ENCODE measurements around the gene TOX4.

TOX4 gene

DNA sequence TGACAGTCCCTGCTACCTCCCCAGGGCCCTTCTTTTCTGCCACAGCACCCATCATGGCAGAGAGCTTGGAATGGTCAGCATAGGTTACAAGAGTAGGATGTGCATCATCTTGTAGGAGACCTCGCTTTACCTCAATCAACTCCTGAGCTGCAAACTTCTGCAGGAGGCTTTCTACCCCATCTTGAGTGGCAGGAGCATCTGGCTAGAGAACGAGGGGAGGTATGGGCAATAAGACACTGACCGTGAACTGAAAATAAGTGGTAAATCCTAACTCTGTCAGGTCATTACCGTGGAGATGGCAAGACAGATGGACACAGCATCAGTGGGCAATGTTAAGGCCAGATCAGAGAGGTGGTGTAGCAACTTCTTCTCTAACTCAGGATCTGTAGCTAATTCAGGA, 26.4 kb downstream of the TOX4 start:
- no peak for DNase-seq (ENCODE audit: low read depth)

DNA sequence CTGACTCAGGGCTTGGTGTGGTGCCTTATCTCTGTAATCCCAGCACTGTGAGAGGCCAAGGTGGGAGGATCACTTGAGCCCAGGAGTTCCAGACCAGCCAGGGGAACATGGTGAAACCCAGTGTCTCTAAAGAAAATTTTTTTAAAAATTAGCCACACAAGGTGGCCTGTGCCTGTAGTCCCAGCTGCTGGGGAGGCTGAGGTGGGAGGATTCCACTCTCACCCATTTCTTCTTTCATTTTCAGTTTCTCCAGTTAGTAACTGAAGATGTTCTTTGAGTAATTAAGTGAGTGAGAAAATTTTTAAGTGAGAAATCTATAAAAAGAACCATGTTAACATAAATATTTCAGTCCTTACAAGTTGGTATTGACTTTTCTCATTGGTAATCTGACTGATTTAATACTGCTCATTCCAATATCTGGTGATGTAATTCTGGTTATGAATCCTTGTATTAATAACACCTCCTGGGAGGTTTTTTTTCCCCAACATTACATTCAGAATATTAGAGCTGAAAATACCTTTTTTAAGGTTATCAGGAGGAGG, 28.1 kb downstream of the TOX4 start:
- DNase-seq (ENCODE audit: low read depth): peak; percentile 40

DNA sequence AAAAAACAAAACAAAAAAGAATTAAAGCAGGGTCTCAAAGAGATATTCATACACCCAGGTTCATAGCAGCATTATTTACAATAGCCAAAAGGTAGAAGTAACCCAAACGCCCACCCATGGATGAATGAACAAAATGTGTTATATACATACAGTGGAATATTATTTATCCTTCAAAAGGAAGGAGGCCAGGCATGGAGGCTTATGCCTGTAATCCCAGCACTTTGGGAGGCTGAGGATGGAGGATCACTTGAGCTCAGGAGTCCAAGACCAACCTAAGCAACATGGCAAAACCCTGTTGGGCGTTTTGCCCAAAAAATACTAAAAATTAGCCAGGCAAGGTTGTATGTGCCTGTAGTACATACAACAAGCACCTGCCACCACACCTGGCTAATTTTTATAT, 29.6 kb downstream of the TOX4 start:
- DNase-seq (ENCODE audit: low read depth): no peak

DNA sequence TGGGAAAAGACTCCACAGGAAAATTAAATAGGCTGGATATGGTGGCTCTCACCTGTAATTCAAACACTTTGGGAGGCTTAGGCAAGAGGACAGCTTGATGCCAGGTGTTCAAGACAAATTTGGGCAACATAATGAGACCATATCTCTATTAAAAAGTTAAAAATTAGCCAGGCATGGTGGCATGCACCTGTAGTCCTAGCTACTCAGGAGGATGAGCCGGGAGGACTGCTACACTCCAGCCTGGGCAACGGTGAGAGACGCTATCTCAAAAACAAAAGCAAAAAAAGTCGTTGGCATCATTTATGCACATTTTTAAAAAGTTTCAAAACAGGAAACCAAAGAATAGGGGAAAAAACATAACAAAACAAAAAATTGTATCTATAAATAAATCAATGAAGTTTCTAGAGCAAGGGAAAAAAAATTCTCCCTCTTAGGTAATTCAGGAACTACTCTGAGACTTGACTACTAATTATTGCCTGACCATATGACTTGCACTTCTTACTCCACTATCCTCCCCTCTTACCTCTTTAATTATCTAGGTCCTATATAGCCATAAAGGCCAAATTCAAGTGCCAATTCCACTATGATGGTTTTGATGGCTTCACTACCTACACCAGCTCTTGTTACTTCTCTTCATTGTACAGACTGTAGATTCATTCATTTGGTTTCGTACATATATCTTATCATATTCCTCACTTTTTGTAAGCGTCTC, 32.6 kb downstream of the TOX4 start:
- no peak for DNase-seq (ENCODE audit: low read depth)

GRCh38 chr14:21510735-21511657, 34.0 kb downstream of the TOX4 start, which contains the start of gene METTL3:
METTL3 (minus strand) TSS chr14:21511340; CDS start chr14:21511223, 117 bp downstream.
- DNase-seq (ENCODE audit: low read depth): peak; percentile 100

GRCh38 chr14:21514341-21514740, 37.3 kb downstream of the TOX4 start:
- DNase-seq (ENCODE audit: low read depth): no peak

DNA sequence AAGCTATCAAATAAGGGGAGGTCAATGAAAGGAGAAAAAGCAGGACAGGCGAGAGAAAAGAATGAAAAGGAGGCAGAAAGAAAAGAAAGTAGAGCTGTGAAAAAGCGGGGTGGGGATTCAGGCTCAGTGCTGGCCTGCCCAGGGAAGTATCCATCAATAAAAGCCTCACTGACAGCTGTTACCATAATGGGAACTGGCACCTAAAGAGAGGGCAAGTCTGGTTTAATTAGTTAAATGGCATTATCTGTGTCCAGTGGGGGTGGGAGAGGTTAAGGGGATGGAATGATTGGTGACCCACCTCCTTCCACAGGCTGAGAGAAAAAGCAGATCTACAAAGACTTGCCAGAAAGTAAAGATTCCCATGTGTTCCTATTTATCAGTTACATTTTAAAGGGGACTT, 41.7 kb downstream of the TOX4 start:
- DNase-seq (ENCODE audit: low read depth): no peak

GRCh38 chr14:21520767-21521166, 43.8 kb downstream of the TOX4 start:
- no peak for DNase-seq (ENCODE audit: low read depth)

DNA sequence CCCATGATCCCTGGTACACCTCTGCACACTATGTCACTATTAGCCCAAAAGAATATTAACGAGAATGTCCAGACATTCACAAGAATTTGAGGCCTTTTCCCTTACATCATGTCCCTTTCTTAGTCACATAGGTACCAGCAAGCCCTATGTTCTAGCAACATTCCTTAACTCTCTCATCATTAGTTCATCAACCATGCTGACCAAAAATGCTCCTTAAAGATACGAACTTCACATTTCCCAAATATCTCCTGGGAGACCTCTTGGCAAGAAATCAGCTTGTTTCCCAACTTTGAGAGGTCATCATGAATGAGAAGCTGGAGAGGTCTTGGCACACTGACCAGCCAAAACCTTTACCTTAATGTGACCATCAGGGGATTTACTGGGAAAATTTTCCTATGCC, 44.5 kb downstream of the TOX4 start:
- peak; percentile 81 for DNase-seq (ENCODE audit: low read depth)

- DNase-seq (ENCODE audit: low read depth): no peak
Measured at GRCh38 chr14:21523203-21523602, 46.2 kb downstream of the TOX4 start.

- DNase-seq (ENCODE audit: low read depth): no peak
Measured at GRCh38 chr14:21524575-21525490, 47.8 kb downstream of the TOX4 start.

DNA sequence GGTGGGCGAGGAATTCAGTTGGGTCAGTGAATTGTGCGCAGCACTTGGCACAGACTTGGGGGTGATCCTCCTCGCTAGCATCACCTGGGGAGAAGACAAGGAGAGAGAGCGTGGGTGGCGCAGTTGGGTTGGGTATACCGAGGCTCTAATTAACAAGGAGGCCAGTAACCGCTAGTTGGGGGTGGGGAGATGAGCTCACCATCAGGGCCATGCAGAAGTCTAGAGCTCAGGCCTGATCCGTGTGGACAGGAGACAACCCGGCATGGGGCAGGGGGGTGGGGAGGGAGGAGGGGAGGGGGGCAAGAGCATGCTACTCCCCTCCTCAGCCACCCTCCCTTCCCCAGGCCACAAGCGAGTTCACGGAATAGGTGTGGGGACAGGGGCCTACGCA, 48.6 kb downstream of the TOX4 start:
- DNase-seq (ENCODE audit: low read depth): peak; percentile 52

DNA sequence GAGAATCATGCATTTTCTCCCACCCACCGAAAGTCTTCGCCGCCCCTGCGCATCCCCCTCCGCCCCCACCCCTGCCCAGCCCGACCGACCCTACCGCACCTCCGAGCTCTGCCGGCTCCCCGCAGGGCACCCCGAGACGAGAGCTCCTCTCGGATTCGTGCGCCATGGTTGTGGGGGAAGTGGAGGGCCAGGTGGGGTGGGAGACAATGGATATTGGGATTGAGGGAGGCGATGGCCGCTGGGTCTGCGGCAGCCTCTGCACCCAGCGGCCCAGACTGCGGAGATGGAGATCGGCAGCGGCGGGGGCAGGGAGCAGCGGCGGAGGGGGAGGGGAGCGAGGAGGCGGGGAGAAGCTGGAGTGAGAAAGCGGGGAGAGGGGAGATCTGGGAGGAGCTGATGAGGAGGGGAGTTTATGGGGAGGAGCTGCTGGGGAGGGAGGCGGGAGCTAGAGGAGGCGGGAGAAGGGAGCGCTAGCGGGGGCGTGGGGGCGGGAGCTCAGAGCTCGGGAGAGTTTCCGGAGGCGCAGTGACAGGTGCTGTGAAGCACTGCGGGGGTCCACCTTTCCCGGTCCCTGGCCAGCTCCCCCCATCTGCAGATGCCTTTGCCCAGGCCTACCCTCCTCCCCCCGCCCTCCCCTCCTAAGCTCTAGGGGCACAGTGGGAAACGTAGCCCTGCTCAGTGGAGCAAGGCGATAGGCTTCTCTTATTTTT, 49.1 kb downstream of the TOX4 start, which contains the start of gene SALL2:
TSS of gene SALL2 (minus strand) at position 385 of the 710 bp plus-strand sequence. CDS start at position 166, 219 bp downstream.
- DNase-seq (ENCODE audit: low read depth): peak; percentile 82

DNA sequence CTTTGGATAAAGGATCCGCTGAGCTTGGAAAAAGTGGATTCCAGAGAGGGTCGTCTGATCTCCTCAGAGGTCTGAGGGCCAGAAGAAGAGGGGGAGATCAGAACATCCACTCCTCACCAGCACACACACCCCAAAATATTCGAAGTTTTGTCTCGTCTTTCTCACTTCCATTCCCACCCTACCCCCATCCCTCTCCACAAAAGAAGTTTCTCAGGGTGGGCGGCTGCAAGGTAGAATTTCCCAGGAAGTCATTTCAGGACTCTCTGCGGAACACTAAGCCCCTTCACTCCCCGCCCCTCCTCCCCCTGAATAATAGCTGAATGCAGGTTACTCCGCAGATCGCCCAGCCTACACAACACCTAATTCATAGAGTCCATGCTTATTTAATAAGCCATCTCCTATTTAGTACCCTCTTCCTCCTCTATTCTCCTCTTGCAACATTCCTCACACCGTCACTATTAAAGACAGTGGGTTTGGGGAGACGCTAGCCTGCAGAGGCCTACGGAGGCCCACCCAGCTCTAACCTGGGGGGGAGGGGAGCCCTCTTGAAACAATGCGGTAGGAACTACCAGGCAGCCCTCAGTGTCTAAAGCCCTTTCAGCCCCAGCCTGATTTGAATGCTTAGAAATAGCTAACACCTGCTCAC, 49.8 kb downstream of the TOX4 start:
- no peak for DNase-seq (ENCODE audit: low read depth)

- no peak for DNase-seq (ENCODE audit: low read depth)
Measured at GRCh38 chr14:21527318-21527679, 50.3 kb downstream of the TOX4 start.

- DNase-seq (ENCODE audit: low read depth): peak; percentile 89
Measured at GRCh38 chr14:21528381-21529348, 51.7 kb downstream of the TOX4 start.

DNA sequence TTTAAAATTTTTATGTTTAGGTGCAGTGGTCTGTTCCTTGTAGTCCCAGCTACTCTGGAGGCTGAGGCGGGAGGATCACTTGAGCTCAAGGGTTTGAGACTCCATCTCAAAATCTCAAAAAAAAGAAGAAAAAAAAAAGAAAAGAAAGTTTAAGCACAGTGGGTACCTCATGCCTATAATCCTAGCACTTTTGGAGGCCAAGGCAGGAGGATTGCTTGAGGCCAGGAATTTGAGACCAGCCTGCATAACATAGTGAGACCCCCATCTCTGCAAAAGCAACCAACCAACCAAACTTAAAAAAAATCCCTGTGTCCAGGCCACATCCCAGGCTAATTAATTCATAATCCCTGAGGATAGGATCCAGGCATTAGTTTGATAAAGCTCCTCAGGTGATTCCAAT, 52.5 kb downstream of the TOX4 start:
- no peak for DNase-seq (ENCODE audit: low read depth)

DNA sequence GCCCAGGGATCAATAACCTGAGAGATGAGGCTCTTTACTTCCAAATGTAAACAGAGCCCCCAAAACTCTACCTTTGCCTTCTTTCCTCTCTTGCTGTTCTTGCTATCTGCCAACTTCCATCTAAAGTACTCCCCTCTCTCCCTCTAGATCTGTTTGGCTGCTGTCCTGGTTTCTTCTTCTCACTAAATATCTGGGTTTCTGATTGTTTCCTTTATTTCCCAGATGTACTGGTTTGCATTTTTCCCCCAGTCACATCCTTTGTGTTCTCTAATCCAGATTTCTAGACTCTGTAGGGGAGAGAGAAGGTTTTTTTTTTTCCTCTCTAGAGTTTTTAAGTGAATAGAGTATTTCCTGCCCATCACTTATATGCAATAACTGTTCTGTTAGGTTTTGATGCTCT, 56.3 kb downstream of the TOX4 start:
- DNase-seq (ENCODE audit: low read depth): no peak

DNA sequence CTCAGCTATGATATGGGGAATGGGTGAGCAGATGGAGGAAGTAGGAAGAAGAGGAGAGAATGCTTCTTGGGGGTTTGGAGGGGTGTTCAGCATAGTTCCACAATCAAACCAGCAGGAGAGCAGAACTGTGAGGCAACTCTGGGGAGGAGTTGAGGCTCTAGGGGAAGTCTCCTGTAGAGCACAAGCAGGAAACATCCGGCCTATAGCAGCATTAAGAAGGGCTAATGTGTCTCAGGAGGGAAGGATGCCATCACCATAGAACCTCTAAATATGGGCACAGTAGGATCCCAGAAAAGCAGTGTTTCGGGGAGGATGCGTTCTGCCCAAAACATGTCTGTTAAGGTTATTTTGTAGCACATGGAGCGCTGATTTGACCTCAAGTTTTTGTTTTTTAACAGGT, 57.6 kb downstream of the TOX4 start:
- DNase-seq (ENCODE audit: low read depth): no peak
